ENCODE measurements around the gene TNP1. TPM values are rescaled to one million over a fixed set of nuclear protein-coding genes. Genes with fewer than 3 reads are reported as not detected.

TNP1 gene
- total RNA-seq, 1 donor from 2014 or later: not detected

DNA sequence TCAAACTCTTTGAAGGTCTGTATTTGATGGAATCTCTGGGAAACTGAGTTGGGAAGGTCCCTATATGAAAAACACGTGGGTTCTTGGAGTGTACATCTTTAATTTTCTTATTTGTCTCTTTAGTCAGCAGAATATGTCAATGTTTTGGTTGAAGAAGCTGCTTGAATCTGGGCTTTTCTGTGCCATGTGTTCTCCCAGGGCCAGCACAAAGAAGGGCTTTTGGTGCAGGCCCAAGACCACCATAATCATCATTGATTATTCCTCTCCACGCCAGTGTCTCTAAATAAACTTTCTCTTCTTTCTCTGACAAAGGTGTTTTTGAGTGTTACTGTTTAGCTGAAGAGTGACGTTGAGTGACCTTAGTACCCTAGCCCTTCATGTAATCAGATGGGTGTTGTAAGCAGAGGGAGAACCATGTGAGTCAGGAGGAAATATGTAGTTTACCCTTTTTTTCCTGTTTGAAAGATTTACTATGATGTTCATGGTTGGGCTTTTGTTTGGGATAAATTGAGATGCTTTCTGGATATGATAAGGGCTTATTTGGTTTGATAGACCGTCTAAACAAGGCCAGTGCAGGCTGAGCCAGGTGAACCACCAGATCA, 11.6 kb upstream of the TNP1 start:
- DNase-seq (ENCODE audit: low spot score): no peak
- intact Hi-C loops (cut with micrococcal nuclease): no loop called here
- Mint-ChIP-seq H3K4me3 (no peak overlapping the region), H3K36me3 (ENCODE audit: low read depth) (peaks cover 7% of the 10 kb centered on the region), H3K9me3 (peaks cover 10% of the 10 kb centered on the region), H3K27me3 (ENCODE audit: insufficient read depth) (peaks cover 2% of the 10 kb centered on the region), H3K4me1 (ENCODE audit: low read depth) (peaks cover 24% of the 10 kb centered on the region), H3K27ac (no peak overlapping the region)

DNA sequence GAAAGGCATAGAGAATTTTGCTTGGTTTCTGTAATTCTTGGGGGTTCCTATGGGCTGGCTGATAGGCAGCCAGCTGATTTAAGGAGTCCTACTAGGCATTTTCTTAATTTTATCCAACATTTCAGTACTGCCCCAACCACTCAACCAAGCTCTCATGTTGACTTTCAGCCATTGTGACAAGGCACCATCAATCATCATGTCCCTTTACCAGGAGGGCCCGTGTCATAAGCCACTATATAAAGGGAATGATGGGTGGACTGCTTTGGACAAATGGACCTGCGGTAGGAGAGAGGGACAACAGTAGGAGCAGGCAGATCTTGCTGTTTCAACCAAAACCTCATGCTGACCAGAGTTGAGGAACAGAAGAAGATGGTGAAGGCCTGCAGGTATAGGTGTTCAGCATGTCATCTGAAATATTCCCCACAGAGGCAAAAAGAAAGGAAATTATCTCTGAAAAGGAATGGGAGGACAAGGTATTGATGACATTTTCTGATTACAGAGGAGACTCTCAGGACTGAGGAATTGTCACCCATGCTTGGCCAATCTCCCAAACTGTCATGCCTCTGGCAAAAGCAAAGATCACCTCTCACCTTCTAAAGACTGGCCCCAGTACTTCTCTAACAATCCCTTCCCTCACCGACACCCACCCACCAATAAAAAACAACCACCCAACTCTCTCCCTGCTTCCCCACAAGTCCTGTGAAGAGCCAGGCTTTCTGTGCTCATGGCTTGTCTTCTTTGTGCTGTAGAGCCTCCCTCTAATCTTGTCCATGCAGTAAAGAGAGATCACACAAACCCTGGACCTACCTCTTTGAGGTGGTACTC, 10.9 kb upstream of the TNP1 start:
- Mint-ChIP-seq H3K9me3 (peaks cover 10% of the 10 kb centered on the region), H3K27me3 (ENCODE audit: insufficient read depth) (peaks cover 2% of the 10 kb centered on the region), H3K4me1 (ENCODE audit: low read depth) (peaks cover 32% of the 10 kb centered on the region), H3K4me3 (no peak overlapping the region), H3K36me3 (ENCODE audit: low read depth) (peaks cover 7% of the 10 kb centered on the region), H3K27ac (no peak overlapping the region)
- intact Hi-C loops (cut with micrococcal nuclease): no loop called here
- no peak for DNase-seq (ENCODE audit: low spot score)

GRCh38 chr2:216866515-216867095, 6.7 kb upstream of the TNP1 start:
- no peak for DNase-seq (ENCODE audit: low spot score)
- H3K9me3 Mint-ChIP-seq: peaks cover 10% of the 10 kb centered on the region
- peak overlapping the region; percentile 80 for H3K27ac Mint-ChIP-seq
- H3K27me3 Mint-ChIP-seq (ENCODE audit: insufficient read depth): peaks cover 2% of the 10 kb centered on the region
- H3K36me3 Mint-ChIP-seq (ENCODE audit: low read depth): peaks cover 10% of the 10 kb centered on the region
- intact Hi-C loops (cut with micrococcal nuclease): loop anchor here (1.0 kb wide), 2 partner anchors 8 to 16 kb away; no protein-coding TSS in a partner anchor
- H3K4me3 Mint-ChIP-seq: no peak overlapping the region
- peaks cover 47% of the 10 kb centered on the region for H3K4me1 Mint-ChIP-seq (ENCODE audit: low read depth)

DNA sequence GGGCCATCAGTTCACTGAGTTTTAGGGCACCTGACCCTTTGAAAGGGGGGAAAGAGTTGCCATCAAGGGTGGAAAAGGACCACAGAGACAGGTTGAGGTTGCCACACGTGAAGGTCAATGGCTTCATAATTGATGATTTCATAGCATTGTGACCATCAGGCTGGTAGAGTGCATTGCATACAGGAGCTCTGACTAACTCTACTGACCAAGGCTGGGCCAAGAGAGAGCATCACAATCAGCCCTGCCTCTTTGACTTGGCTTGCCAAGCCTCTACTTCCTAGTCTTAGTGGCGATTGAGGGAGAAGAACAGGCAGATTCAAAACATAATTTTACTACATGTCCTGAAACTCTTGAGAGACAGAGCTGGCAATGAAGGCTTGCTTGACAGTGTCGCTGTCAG, 5.8 kb upstream of the TNP1 start:
- H3K9me3 Mint-ChIP-seq: peaks cover 4% of the 10 kb centered on the region
- intact Hi-C loops (cut with micrococcal nuclease): loop anchor here (1.0 kb wide), 2 partner anchors 7 to 15 kb away; no protein-coding TSS in a partner anchor

DNA sequence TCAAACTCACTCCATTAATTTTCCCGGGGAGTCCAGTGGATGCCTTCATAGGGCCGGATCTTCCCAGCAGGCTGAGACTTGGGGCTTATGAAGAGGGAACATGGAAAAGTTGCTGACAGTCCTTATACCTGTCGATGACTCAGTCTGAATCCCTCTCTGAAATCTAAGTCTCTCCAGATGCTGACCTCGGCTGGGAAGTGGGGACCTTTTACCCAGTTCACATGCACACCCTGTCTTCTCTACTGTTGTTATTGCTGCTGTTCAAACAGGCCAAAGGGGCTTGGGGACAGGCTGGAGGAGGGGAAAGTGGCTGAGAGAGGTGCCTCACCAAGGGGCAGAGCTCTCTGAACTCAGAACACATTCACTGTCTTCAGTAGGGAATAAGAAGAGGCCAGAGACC, 4.1 kb upstream of the TNP1 start:
- peaks cover 4% of the 10 kb centered on the region for H3K9me3 Mint-ChIP-seq
- H3K4me3 Mint-ChIP-seq: no peak overlapping the region
- peaks cover 8% of the 10 kb centered on the region for H3K36me3 Mint-ChIP-seq (ENCODE audit: low read depth)
- H3K27ac Mint-ChIP-seq: no peak overlapping the region
- DNase-seq (ENCODE audit: low spot score): no peak
- peaks cover 2% of the 10 kb centered on the region for H3K27me3 Mint-ChIP-seq (ENCODE audit: insufficient read depth)
- intact Hi-C loops (cut with micrococcal nuclease): no loop called here
- peaks cover 63% of the 10 kb centered on the region for H3K4me1 Mint-ChIP-seq (ENCODE audit: low read depth)

More for the DNA sequence above, 5.8 kb upstream of the TNP1 start:
- H3K4me1 Mint-ChIP-seq (ENCODE audit: low read depth): peaks cover 55% of the 10 kb centered on the region
- H3K27ac Mint-ChIP-seq: no peak overlapping the region
- DNase-seq (ENCODE audit: low spot score): no peak
- H3K4me3 Mint-ChIP-seq: no peak overlapping the region
- H3K27me3 Mint-ChIP-seq (ENCODE audit: insufficient read depth): peaks cover 2% of the 10 kb centered on the region
- H3K36me3 Mint-ChIP-seq (ENCODE audit: low read depth): peaks cover 8% of the 10 kb centered on the region

- Mint-ChIP-seq H3K27me3 (ENCODE audit: insufficient read depth) (peaks cover 2% of the 10 kb centered on the region), H3K4me1 (ENCODE audit: low read depth) (peaks cover 64% of the 10 kb centered on the region), H3K36me3 (ENCODE audit: low read depth) (peaks cover 8% of the 10 kb centered on the region), H3K27ac (no peak overlapping the region), H3K9me3 (peaks cover 4% of the 10 kb centered on the region), H3K4me3 (no peak overlapping the region)
- intact Hi-C loops (cut with micrococcal nuclease): no loop called here
- no peak for DNase-seq (ENCODE audit: low spot score)
Observed at GRCh38 chr2:216862628-216863398, 2.9 kb upstream of the TNP1 start.

DNA sequence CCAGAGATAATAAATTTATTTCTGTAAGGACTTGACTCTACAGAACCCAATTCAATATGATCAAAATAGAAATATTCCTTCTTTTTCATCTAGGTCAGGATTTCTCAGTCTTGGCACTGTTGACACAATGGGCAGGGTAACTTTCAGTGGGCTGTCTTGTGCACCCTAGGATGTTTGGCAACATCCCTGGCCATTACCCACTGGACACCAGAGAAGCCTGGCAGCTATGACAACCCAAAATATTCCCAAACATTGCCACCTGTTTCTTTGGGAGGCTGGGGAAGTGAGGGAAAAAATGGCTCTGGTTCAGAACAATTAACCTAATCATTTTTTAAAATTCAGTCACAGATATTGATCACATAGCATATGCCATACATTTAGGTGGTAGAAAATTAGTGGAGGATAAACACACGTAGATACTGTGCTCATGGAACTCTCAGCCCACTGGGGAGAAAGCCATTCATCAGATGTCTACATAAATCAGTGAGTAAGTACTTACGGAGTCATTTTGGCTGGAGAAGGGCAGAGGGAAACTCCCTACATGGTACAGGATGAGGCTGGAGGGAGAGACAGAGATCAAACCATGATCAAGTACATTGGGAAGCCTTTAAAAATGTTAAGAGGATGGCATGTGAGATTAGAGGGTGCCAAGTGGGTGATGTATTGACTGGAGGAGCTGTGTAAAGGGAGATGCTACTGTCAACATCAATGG, 718 bp upstream of the TNP1 start:
- H3K27me3 Mint-ChIP-seq (ENCODE audit: insufficient read depth): no peaks in the 10 kb centered on the region
- peaks cover 3% of the 10 kb centered on the region for H3K36me3 Mint-ChIP-seq (ENCODE audit: low read depth)
- no peak overlapping the region for H3K27ac Mint-ChIP-seq
- no peaks in the 10 kb centered on the region for H3K9me3 Mint-ChIP-seq
- no peak for DNase-seq (ENCODE audit: low spot score)
- no peak overlapping the region for H3K4me3 Mint-ChIP-seq
- intact Hi-C loops (cut with micrococcal nuclease): no loop called here
- H3K4me1 Mint-ChIP-seq (ENCODE audit: low read depth): peaks cover 62% of the 10 kb centered on the region

GRCh38 chr2:216858312-216858711, 1.6 kb downstream of the TNP1 start:
- H3K27me3 Mint-ChIP-seq (ENCODE audit: insufficient read depth): no peaks in the 10 kb centered on the region
- peak overlapping the region; percentile 85 for H3K27ac Mint-ChIP-seq

DNA sequence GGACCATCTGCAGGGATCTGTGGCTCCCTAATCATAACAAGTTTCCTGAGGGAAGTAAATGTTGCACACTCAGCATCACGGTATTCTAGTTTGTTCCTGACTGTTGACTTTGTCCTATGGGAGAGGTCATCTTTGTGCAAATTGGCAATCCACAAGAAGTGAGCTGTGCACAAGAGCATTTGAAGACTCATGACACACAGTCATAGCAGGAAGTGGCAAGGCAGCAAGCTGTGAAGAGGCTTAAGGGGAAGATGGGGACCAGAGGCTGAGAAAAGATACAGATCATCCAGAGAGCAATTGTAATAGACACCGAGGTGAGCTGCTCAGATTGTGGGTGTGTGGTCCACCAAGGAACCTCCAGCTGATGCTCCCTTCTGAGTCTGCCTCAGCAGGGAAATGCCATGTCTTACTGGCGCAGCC, 2.7 kb downstream of the TNP1 start:
- intact Hi-C loops (cut with micrococcal nuclease): loop anchor here (5.0 to 10.0 kb wide), 3 partner anchors 80 to 308 kb away; no protein-coding TSS in a partner anchor
- Mint-ChIP-seq H3K36me3 (ENCODE audit: low read depth) (peaks cover 6% of the 10 kb centered on the region), H3K9me3 (no peaks in the 10 kb centered on the region), H3K27ac (peak overlapping the region; percentile 34), H3K27me3 (ENCODE audit: insufficient read depth) (no peaks in the 10 kb centered on the region), H3K4me3 (no peak overlapping the region), H3K4me1 (ENCODE audit: low read depth) (peaks cover 52% of the 10 kb centered on the region)
- peak; percentile 22 for DNase-seq (ENCODE audit: low spot score)

More at GRCh38 chr2:216858312-216858711, 1.6 kb downstream of the TNP1 start:
- H3K9me3 Mint-ChIP-seq: no peaks in the 10 kb centered on the region
- H3K4me1 Mint-ChIP-seq (ENCODE audit: low read depth): peaks cover 54% of the 10 kb centered on the region
- peak; percentile 16 for DNase-seq (ENCODE audit: low spot score)
- intact Hi-C loops (cut with micrococcal nuclease): loop anchor here (1.0 to 10.0 kb wide), 10 partner anchors 8 to 365 kb away; no protein-coding TSS in a partner anchor
- peak overlapping the region; percentile 32 for H3K4me3 Mint-ChIP-seq
- peaks cover 6% of the 10 kb centered on the region for H3K36me3 Mint-ChIP-seq (ENCODE audit: low read depth)

DNA sequence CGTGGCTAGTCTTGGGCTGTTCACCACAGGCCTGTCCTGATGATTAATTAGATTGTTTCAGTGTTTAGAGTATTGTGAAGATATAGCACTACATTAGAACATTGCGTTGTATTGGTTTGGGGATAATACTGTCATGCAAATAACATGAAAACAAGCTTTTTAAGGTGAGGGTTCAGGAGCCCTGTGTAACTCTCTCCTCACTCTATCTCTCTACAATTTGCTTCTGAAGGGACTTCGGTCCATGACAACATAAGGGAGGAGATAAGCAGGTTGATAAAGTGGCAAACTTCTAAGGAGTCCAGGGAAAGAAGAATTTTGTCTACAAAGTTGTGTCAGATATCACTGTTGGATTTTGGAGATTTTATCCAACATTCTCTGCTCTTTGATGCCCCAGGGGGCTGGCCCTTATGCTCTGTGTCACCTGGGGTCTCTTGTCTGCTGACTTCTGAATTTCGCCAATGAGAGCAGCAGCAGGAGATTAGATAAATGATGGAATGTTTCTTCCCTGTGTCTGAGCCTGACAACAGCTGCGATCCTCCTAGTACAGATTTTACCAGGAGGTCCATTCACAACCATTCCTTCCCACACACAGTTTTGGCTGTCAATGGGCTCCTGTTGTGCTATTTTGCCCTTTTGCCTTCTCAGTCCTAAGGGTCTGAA, 3.3 kb downstream of the TNP1 start:
- Mint-ChIP-seq H3K36me3 (ENCODE audit: low read depth) (peaks cover 5% of the 10 kb centered on the region), H3K27ac (peak overlapping the region; percentile 34), H3K4me1 (ENCODE audit: low read depth) (peaks cover 50% of the 10 kb centered on the region), H3K4me3 (no peak overlapping the region), H3K27me3 (ENCODE audit: insufficient read depth) (no peaks in the 10 kb centered on the region), H3K9me3 (no peaks in the 10 kb centered on the region)
- intact Hi-C loops (cut with micrococcal nuclease): loop anchor here (5.0 to 10.0 kb wide), 3 partner anchors 79 to 308 kb away; no protein-coding TSS in a partner anchor
- DNase-seq (ENCODE audit: low spot score): no peak

DNA sequence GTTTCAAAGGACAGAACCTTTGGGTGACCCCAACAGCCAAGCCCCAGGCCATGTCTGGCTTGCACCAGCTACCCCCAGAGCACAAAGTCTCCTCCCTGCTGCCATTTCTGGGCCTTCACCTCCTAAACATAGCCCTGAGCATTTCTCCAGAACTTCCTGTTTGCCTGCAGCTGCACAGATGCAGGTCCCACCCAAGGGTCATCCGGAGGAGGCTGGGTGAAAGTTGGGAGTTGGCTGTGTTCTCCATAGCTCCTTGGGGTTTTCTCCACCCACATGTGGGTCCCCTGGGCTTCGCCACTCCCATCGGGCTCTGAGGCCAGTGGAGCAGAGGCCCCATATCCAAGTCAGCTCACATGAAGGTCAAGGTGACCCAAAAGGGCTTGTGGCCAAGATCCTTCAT, 4.3 kb downstream of the TNP1 start:
- no peak for DNase-seq (ENCODE audit: low spot score)
- H3K27me3 Mint-ChIP-seq (ENCODE audit: insufficient read depth): no peaks in the 10 kb centered on the region
- H3K4me1 Mint-ChIP-seq (ENCODE audit: low read depth): peaks cover 49% of the 10 kb centered on the region
- no peaks in the 10 kb centered on the region for H3K9me3 Mint-ChIP-seq
- no peak overlapping the region for H3K27ac Mint-ChIP-seq
- peaks cover 5% of the 10 kb centered on the region for H3K36me3 Mint-ChIP-seq (ENCODE audit: low read depth)
- intact Hi-C loops (cut with micrococcal nuclease): loop anchor here (5.0 to 10.0 kb wide), 3 partner anchors 78 to 309 kb away; no protein-coding TSS in a partner anchor
- H3K4me3 Mint-ChIP-seq: no peak overlapping the region

All from activated T-helper 1 cell treated with anti-CD3 and anti-CD28 coated beads, Interleukin-12 subunit alpha, Interleukin-12 subunit beta, Interleukin-2, Interleukin-4 antibody, amounts not matched to agents 30 ng/mL and 10 ng/mL and 1 ng/mL, durations not matched to agents 14 hours and 24 hours and 36 hours (primary cell).